Measurements from ENCODE around the gene ARHGAP9.
"Not testable (repeated sequence)": the region's sequence is repeated elsewhere in the genome, so short reads cannot be mapped to it uniquely, and the experiment has no call there.

Gene ARHGAP9

GRCh38 chr12:57455374-57456144 lies 24.1 kb downstream of the ARHGAP9 start:
- no peaks in the 10 kb centered on the region for H3K9me3 ChIP-seq (ENCODE audit: control insufficient read depth, insufficient read depth, low read length)
- H3K9ac ChIP-seq (ENCODE audit: low read depth, low read length) = peak overlapping the region; percentile 56
- H3K36me3 ChIP-seq (ENCODE audit: insufficient read depth, low read length) = no peaks in the 10 kb centered on the region
- peaks cover 23% of the 10 kb centered on the region for H3K4me1 ChIP-seq (ENCODE audit: insufficient read depth, low read length)

- peak within 1 kb of the TSS; percentile 56 for H3K9ac ChIP-seq (ENCODE audit: low read depth, low read length)
- no peaks in the 10 kb centered on the region for H3K9me3 ChIP-seq (ENCODE audit: control insufficient read depth, insufficient read depth, low read length)
- no peaks in the 10 kb centered on the region for H3K36me3 ChIP-seq (ENCODE audit: insufficient read depth, low read length)
- peaks cover 23% of the 10 kb centered on the region for H3K4me1 ChIP-seq (ENCODE audit: insufficient read depth, low read length)
Observed at GRCh38 chr12:57454566-57455373, 24.9 kb downstream of the ARHGAP9 start, which contains the start of gene INHBE. Gene INHBE (plus strand): TSS chr12:57455307. CDS start chr12:57455537, 230 bp downstream.

GRCh38 chr12:57454213-57454565 lies 25.5 kb downstream of the ARHGAP9 start:
- Histone ChIP-seq H3K4me1 (ENCODE audit: insufficient read depth, low read length) (peaks cover 23% of the 10 kb centered on the region), H3K9ac (ENCODE audit: low read depth, low read length) (peak overlapping the region; percentile 44; the same call in 1 of the 2 replicates)

GRCh38 chr12:57452937-57453509 lies 26.6 kb downstream of the ARHGAP9 start:
- Histone ChIP-seq H3K9me3 (ENCODE audit: control insufficient read depth, insufficient read depth, low read length) (no peaks in the 10 kb centered on the region), H3K4me1 (ENCODE audit: insufficient read depth, low read length) (peaks cover 23% of the 10 kb centered on the region), H3K9ac (ENCODE audit: low read depth, low read length) (no peak overlapping the region), H3K36me3 (ENCODE audit: insufficient read depth, low read length) (no peaks in the 10 kb centered on the region)

More at GRCh38 chr12:57454213-57454565, 25.5 kb downstream of the ARHGAP9 start:
- H3K9me3 ChIP-seq (ENCODE audit: control insufficient read depth, insufficient read depth, low read length) = no peaks in the 10 kb centered on the region
- H3K36me3 ChIP-seq (ENCODE audit: insufficient read depth, low read length) = no peaks in the 10 kb centered on the region

- H3K9me3 ChIP-seq (ENCODE audit: control insufficient read depth, insufficient read depth, low read length) = no peaks in the 10 kb centered on the region
- H3K4me1 ChIP-seq (ENCODE audit: insufficient read depth, low read length) = peaks cover 23% of the 10 kb centered on the region
- no peak overlapping the region for H3K9ac ChIP-seq (ENCODE audit: low read depth, low read length)
- no peaks in the 10 kb centered on the region for H3K36me3 ChIP-seq (ENCODE audit: insufficient read depth, low read length)
Observed at GRCh38 chr12:57452181-57452936, 27.3 kb downstream of the ARHGAP9 start.

GRCh38 chr12:57451233-57451778 lies 28.4 kb downstream of the ARHGAP9 start:
- Histone ChIP-seq H3K9ac (ENCODE audit: low read depth, low read length) (no peak overlapping the region), H3K9me3 (ENCODE audit: control insufficient read depth, insufficient read depth, low read length) (no peaks in the 10 kb centered on the region), H3K4me1 (ENCODE audit: insufficient read depth, low read length) (peaks cover 23% of the 10 kb centered on the region), H3K36me3 (ENCODE audit: insufficient read depth, low read length) (no peaks in the 10 kb centered on the region)

GRCh38 chr12:57450057-57450456 lies 29.6 kb downstream of the ARHGAP9 start:
- Histone ChIP-seq H3K9me3 (ENCODE audit: control insufficient read depth, insufficient read depth, low read length) (no peaks in the 10 kb centered on the region), H3K4me1 (ENCODE audit: insufficient read depth, low read length) (peaks cover 23% of the 10 kb centered on the region), H3K36me3 (ENCODE audit: insufficient read depth, low read length) (no peaks in the 10 kb centered on the region), H3K9ac (ENCODE audit: low read depth, low read length) (no peak overlapping the region)

GRCh38 chr12:57449375-57449774 lies 30.3 kb downstream of the ARHGAP9 start:
- no peak overlapping the region for H3K9ac ChIP-seq (ENCODE audit: low read depth, low read length)
- no peaks in the 10 kb centered on the region for H3K36me3 ChIP-seq (ENCODE audit: insufficient read depth, low read length)
- peaks cover 18% of the 10 kb centered on the region for H3K4me1 ChIP-seq (ENCODE audit: insufficient read depth, low read length)
- no peaks in the 10 kb centered on the region for H3K9me3 ChIP-seq (ENCODE audit: control insufficient read depth, insufficient read depth, low read length)

- H3K9me3 ChIP-seq (ENCODE audit: control insufficient read depth, insufficient read depth, low read length) = no peaks in the 10 kb centered on the region
- H3K4me1 ChIP-seq (ENCODE audit: insufficient read depth, low read length) = peaks cover 13% of the 10 kb centered on the region
- no peak overlapping the region for H3K9ac ChIP-seq (ENCODE audit: low read depth, low read length)
- no peaks in the 10 kb centered on the region for H3K36me3 ChIP-seq (ENCODE audit: insufficient read depth, low read length)
Observed at GRCh38 chr12:57448669-57449068, 31.0 kb downstream of the ARHGAP9 start.

- Histone ChIP-seq H3K36me3 (ENCODE audit: insufficient read depth, low read length) (no peaks in the 10 kb centered on the region), H3K4me1 (ENCODE audit: insufficient read depth, low read length) (0 out of 2 replicates have a peak, but pooled peaks cover under 1% of the 10 kb centered on the region), H3K9ac (ENCODE audit: low read depth, low read length) (no peak overlapping the region), H3K9me3 (ENCODE audit: control insufficient read depth, insufficient read depth, low read length) (no peaks in the 10 kb centered on the region)
Observed at GRCh38 chr12:57446292-57446960, 33.2 kb downstream of the ARHGAP9 start.

GRCh38 chr12:57444744-57445143 lies 34.9 kb downstream of the ARHGAP9 start:
- Histone ChIP-seq H3K4me1 (ENCODE audit: insufficient read depth, low read length) (no peaks in the 10 kb centered on the region), H3K9me3 (ENCODE audit: control insufficient read depth, insufficient read depth, low read length) (no peaks in the 10 kb centered on the region), H3K9ac (ENCODE audit: low read depth, low read length) (no peak overlapping the region), H3K36me3 (ENCODE audit: insufficient read depth, low read length) (no peaks in the 10 kb centered on the region)

GRCh38 chr12:57444337-57444736 lies 35.3 kb downstream of the ARHGAP9 start:
- H3K9me3 ChIP-seq (ENCODE audit: control insufficient read depth, insufficient read depth, low read length); H3K9ac ChIP-seq (ENCODE audit: low read depth, low read length); H3K36me3 ChIP-seq (ENCODE audit: insufficient read depth, low read length); H3K4me1 ChIP-seq (ENCODE audit: insufficient read depth, low read length): not testable (repeated sequence)

GRCh38 chr12:57441846-57442427 lies 37.7 kb downstream of the ARHGAP9 start:
- Histone ChIP-seq H3K9me3 (ENCODE audit: control insufficient read depth, insufficient read depth, low read length) (no peaks in the 10 kb centered on the region), H3K4me1 (ENCODE audit: insufficient read depth, low read length) (no peaks in the 10 kb centered on the region), H3K9ac (ENCODE audit: low read depth, low read length) (no peak overlapping the region), H3K36me3 (ENCODE audit: insufficient read depth, low read length) (no peaks in the 10 kb centered on the region)

Data from ES-I3 (cell line).